H1 (cell line): ENCODE data around the gene JPH2. TPM values are rescaled to one million over a fixed set of nuclear protein-coding genes. Genes with fewer than 3 reads are reported as not detected.

Experiments
- CTCF ChIA-PET: fragments of 300-600 bp; sonication (Branson Sonifier 250); formaldehyde crosslinking; loops from one replicate; lab custom pipeline; 2021; ENCODE audit not compliant: partially characterized antibody; lab: Charles Lee
- POLR2A ChIA-PET: fragments of 300-600 bp; sonication (Branson Sonifier 250); formaldehyde crosslinking; loops from one replicate; lab custom pipeline; 2021; ENCODE audit warnings: inconsistent platforms; ENCODE audit not compliant: partially characterized antibody; lab: Charles Lee
- DNase-seq, 2 experiments: peaks; one replicate each; pipeline versions ENCODE4 v3.0.0 to v3.0.0-alpha.2; 2010 to 2022; ENCODE audit warnings: low spot score in 2 of 2, low read depth in 1 of 2, mixed read lengths in 1 of 2
- FAIRE-seq: peaks from 2 replicates; lab custom pipeline; 2011; peaks lifted over from hg19 to GRCh38; lab: Jason Lieb, UNC
- H2AFZ ChIP-seq: 2 replicates; pipeline ENCODE4 v1.8.1; 2012; ENCODE audit warnings: low read length, inconsistent platforms
- H2AK5ac ChIP-seq: 2 replicates; pipeline ENCODE4 v1.6.1; 2013; ENCODE audit warnings: low read depth, low read length
- H2BK120ac ChIP-seq: replicated peaks from 2 replicates; pipeline ENCODE3; 2013; ENCODE audit warnings: low read depth, low read length, inconsistent platforms
- H2BK12ac ChIP-seq: 2 replicates; pipeline ENCODE4 v1.6.1; 2013; ENCODE audit warnings: low read depth, low read length
- H2BK15ac ChIP-seq: 2 replicates; pipeline ENCODE4 v1.6.1; 2013; ENCODE audit warnings: low read length
- H2BK20ac ChIP-seq: 2 replicates; pipeline ENCODE4 v1.6.1; 2013; ENCODE audit warnings: low read length
- H2BK5ac ChIP-seq: 2 replicates; pipeline ENCODE4 v1.6.1; 2013; ENCODE audit warnings: low read depth, low read length
- H3K14ac ChIP-seq: 2 replicates; pipeline ENCODE4 v1.6.1; 2013; ENCODE audit warnings: inconsistent platforms; ENCODE audit not compliant: insufficient read length
- H3K18ac ChIP-seq: 2 replicates; pipeline ENCODE4 v1.6.1; 2013; ENCODE audit warnings: low read length; ENCODE audit errors: extremely low read depth
- H3K23ac ChIP-seq: 2 replicates; pipeline ENCODE4 v1.6.1; 2013; ENCODE audit warnings: inconsistent platforms; ENCODE audit not compliant: insufficient read length
- H3K23me2 ChIP-seq: 2 replicates; pipeline ENCODE4 v1.6.1; 2013; ENCODE audit warnings: low read depth, low read length
- H3K27ac ChIP-seq: 2 replicates; pipeline ENCODE4 v1.6.1; 2011; ENCODE audit warnings: low read depth, low read length, inconsistent platforms
- H3K27me3 ChIP-seq, 4 experiments: replicated peaks in 1 of 4; 1 replicate in 1 of 4; 2 replicates in 3 of 4; pipeline versions ENCODE4 v1.6.1 to v1.8.1; 2011 to 2013; ENCODE audit warnings: low read length in 3 of 4, mild to moderate bottlenecking in 3 of 4, inconsistent platforms in 2 of 4, mixed read lengths in 2 of 4, moderate library complexity in 1 of 4; ENCODE audit not compliant: control insufficient read depth in 3 of 4, insufficient read depth in 3 of 4; ENCODE audit errors: extremely low read depth in 1 of 4
- H3K36me3 ChIP-seq, 4 experiments: 2 replicates each; pipeline versions ENCODE4 v1.6.1 to v1.8.1; 2011 to 2013; ENCODE audit warnings: mild to moderate bottlenecking in 4 of 4, low read length in 3 of 4, moderate library complexity in 2 of 4, control low read depth in 1 of 4, inconsistent platforms in 1 of 4; ENCODE audit not compliant: insufficient read depth in 4 of 4, control insufficient read depth in 2 of 4
- H3K4ac ChIP-seq: replicated peaks from 2 replicates; pipeline ENCODE3; 2013; ENCODE audit warnings: low read length, low read depth, mixed read lengths, inconsistent platforms; ENCODE audit not compliant: insufficient read length
- H3K4me1 ChIP-seq, 4 experiments: replicated peaks in 1 of 4; 1 replicate in 1 of 4; 2 replicates in 3 of 4; pipeline versions ENCODE4 v1.6.1 to v1.8.1; 2011 to 2013; ENCODE audit warnings: low read length in 3 of 4, inconsistent platforms in 2 of 4, mixed read lengths in 1 of 4; ENCODE audit not compliant: insufficient read depth in 4 of 4, control insufficient read depth in 3 of 4
- H3K4me2 ChIP-seq, 2 experiments: 2 replicates each; pipeline versions ENCODE4 v1.6.1 to v1.8.1; 2011 to 2013; ENCODE audit warnings: low read depth in 2 of 2, low read length in 2 of 2, control low read depth in 1 of 2, inconsistent platforms in 1 of 2, mild to moderate bottlenecking in 1 of 2; ENCODE audit not compliant: insufficient read depth in 1 of 2
- H3K4me3 ChIP-seq, 4 experiments: fragments of 200-600, 300-600 bp in 1 of 4; sonication (generic), shearing (Covaris generic), sonication (Bioruptor Twin) in 1 of 4; 2 replicates each; pipeline versions ENCODE4 v1.5.1 to v1.8.1; 2011 to 2016; ENCODE audit warnings: low read length in 4 of 4, low read depth in 3 of 4, control low read depth in 2 of 4, inconsistent platforms in 2 of 4, mild to moderate bottlenecking in 2 of 4, mixed read lengths in 1 of 4, moderate library complexity in 1 of 4; ENCODE audit not compliant: insufficient read depth in 2 of 4; ENCODE audit errors: extremely low read depth in 1 of 4
- H3K56ac ChIP-seq: replicated peaks from 2 replicates; pipeline ENCODE3; 2013; ENCODE audit warnings: low read depth, mild to moderate bottlenecking, mixed read lengths, low read length, inconsistent platforms; ENCODE audit not compliant: insufficient read length
- H3K79me1 ChIP-seq: 2 replicates; pipeline ENCODE4 v1.6.1; 2013; ENCODE audit warnings: low read depth, low read length, control low read depth
- H3K79me2 ChIP-seq, 2 experiments: 2 replicates each; pipeline versions ENCODE4 v1.6.1 to v1.8.1; 2012 to 2013; ENCODE audit warnings: low read length in 2 of 2, mild to moderate bottlenecking in 2 of 2, inconsistent platforms in 1 of 2; ENCODE audit not compliant: insufficient read depth in 2 of 2, control insufficient read depth in 1 of 2
- H3K9ac ChIP-seq, 4 experiments: replicated peaks in 1 of 4; 1 replicate in 1 of 4; 2 replicates in 3 of 4; pipeline versions ENCODE4 v1.6.1 to v1.8.1; 2011 to 2013; ENCODE audit warnings: low read depth in 3 of 4, low read length in 3 of 4, control low read depth in 2 of 4, mild to moderate bottlenecking in 2 of 4, moderate library complexity in 2 of 4, inconsistent platforms in 1 of 4; ENCODE audit errors: extremely low read depth in 1 of 4
- H3K9me3 ChIP-seq, 2 experiments: 2 replicates each; pipeline versions ENCODE4 v1.6.1 to v1.8.1; 2012 to 2013; ENCODE audit warnings: mild to moderate bottlenecking in 2 of 2, moderate library complexity in 2 of 2, control low read depth in 1 of 2, inconsistent platforms in 1 of 2, low read depth in 1 of 2, low read length in 1 of 2, mixed read lengths in 1 of 2; ENCODE audit not compliant: insufficient read depth in 2 of 2
- H4K20me1 ChIP-seq, 2 experiments: replicated peaks in 1 of 2; 2 replicates each; pipeline versions ENCODE3 to v1.8.1; 2011 to 2013; ENCODE audit warnings: inconsistent platforms in 2 of 2, low read length in 2 of 2, mild to moderate bottlenecking in 1 of 2; ENCODE audit not compliant: insufficient read depth in 2 of 2, control insufficient read depth in 1 of 2
- H4K5ac ChIP-seq: 2 replicates; pipeline ENCODE4 v1.6.1; 2013; ENCODE audit warnings: low read length, low read depth, mixed read lengths, inconsistent platforms; ENCODE audit not compliant: insufficient read length
- H4K8ac ChIP-seq: 2 replicates; pipeline ENCODE4 v1.8.0; 2013; ENCODE audit warnings: mild to moderate bottlenecking, moderate library complexity, low read length, inconsistent platforms; ENCODE audit not compliant: insufficient read depth; ENCODE audit errors: extremely low read depth
- H4K91ac ChIP-seq: replicated peaks from 2 replicates; pipeline ENCODE3; 2013; ENCODE audit warnings: low read length, mixed read lengths, inconsistent platforms; ENCODE audit not compliant: insufficient read length
- BACH1 ChIP-seq: IDR thresholded peaks from 2 replicates; pipeline ENCODE4 v1.6.1; 2012; ENCODE audit warnings: low read length, improper control_type of control experiment
- CTBP2 ChIP-seq: IDR thresholded peaks from 2 replicates; pipeline ENCODE4 v1.7.0; 2011; ENCODE audit warnings: borderline replicate concordance, mild to moderate bottlenecking, moderate library complexity, mixed read lengths, low read length; ENCODE audit not compliant: insufficient read depth, insufficient read length
- NRF1 ChIP-seq: IDR thresholded peaks from 2 replicates; pipeline ENCODE4 v1.6.1; 2011; ENCODE audit warnings: mild to moderate bottlenecking, low read depth, low read length, improper control_type of control experiment
- SP4 ChIP-seq: IDR thresholded peaks from 2 replicates; pipeline ENCODE4 v1.6.1; 2012; ENCODE audit warnings: low read length, inconsistent platforms
- TBP ChIP-seq: IDR thresholded peaks from 2 replicates; pipeline ENCODE4 v1.6.1; 2011; ENCODE audit warnings: low read depth, low read length, improper control_type of control experiment
- WGBS, 2 experiments: shearing (Covaris generic) in 1 of 2; methylation state at CpG; one replicate each; pipeline versions ENCODE4 v1.1.6 to v1.1.7; 2013 to 2015; ENCODE audit warnings: low lambda C conversion rate in 2 of 2, mixed read lengths in 2 of 2, inconsistent platforms in 1 of 2, low coverage in 1 of 2, missing lambda C conversion rate in 1 of 2; ENCODE audit not compliant: insufficient replicate concordance in 2 of 2, insufficient coverage in 1 of 2, insufficient read length in 1 of 2; ENCODE audit errors: extremely low coverage in 1 of 2, missing lambda C conversion rate in 1 of 2; 5-methylcytosine and 5-hydroxymethylcytosine counted together
- polyA plus RNA-seq, 7 experiments: library from polyadenylated mRNA; depleted of rRNA in 3 of 7; stranded (reverse) in 5 of 7; unstranded in 2 of 7; fragments of >200 nt in 5 of 7; fragments of 200-250 nt in 2 of 7; gene quantifications; 1 replicate in 5 of 7; 2 replicates in 1 of 7; 4 replicates in 1 of 7; pipeline versions ENCODE4 v1.2.1 to v1.2.3, GENCODE V29; 2011 to 2013; ENCODE audit warnings: missing spikeins in 2 of 7, mixed read lengths in 2 of 7
- total RNA-seq: library from RNA; stranded (reverse); fragmentation: NEBNext Ultra II Directional; extraction: Animal tissue kit (Norgen Biotek cat#: 25700); gene quantifications from 2 replicates; pipeline ENCODE4 v1.2.1, GENCODE V29; 2021
- TF ChIP-seq, protein P1 (sequence below): IDR thresholded peaks from 2 replicates; pipeline ENCODE4 v1.6.1; 2011; ENCODE audit warnings: low read length, improper control_type of control experiment

The JPH2 gene
- total and polyA plus RNA-seq, 2 of the 8 experiments (the other 6 are each of a cell fraction or from before 2014, with no cell fraction given): 0.59 to 1.3 TPM

DNA sequence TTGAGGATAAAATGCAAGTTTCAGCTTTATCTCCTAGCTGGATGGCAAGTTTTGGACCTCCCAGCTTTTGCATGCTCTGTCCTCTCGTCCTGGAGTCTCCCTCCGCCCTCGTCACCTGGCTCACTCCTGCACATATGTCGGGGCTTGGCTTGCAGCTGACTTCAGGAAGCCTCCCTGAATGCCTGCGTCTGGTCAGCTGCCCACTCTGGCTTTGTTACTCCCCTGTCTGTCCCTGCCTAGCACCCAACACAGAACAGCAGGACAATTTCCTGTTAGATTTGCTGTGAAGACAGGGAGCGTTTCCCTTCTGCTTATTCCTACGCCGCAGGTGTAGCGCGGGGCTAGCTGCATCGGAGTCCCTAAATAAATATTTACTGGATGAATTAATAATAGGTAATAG lies 5.4 kb downstream of the JPH2 start:
- H3K4ac ChIP-seq: no peak overlapping the region
- H2AK5ac ChIP-seq: no peak overlapping the region
- peaks cover 0 to 4% of the 10 kb centered on the region in 2 experiments for H4K20me1 ChIP-seq
- no peak overlapping the region for H2BK15ac ChIP-seq
- H4K91ac ChIP-seq: no peak overlapping the region
- H3K27me3 ChIP-seq: no peaks in the 10 kb centered on the region
- no peak overlapping the region for H3K14ac ChIP-seq
- H3K23me2 ChIP-seq: peaks cover 5% of the 10 kb centered on the region; the same call in 1 of the 2 replicates
- no peak overlapping the region for H2BK20ac ChIP-seq
- no peaks in the 10 kb centered on the region for H3K79me1 ChIP-seq
- no peak overlapping the region for H3K23ac ChIP-seq
- no peak overlapping the region for H4K5ac ChIP-seq
- H3K36me3 ChIP-seq: no peaks in the 10 kb centered on the region
- no peak overlapping the region for H3K18ac ChIP-seq
- no peak overlapping the region for H3K4me2 ChIP-seq
- no peak overlapping the region for H3K56ac ChIP-seq
- no peak for FAIRE-seq
- no peak overlapping the region for H3K4me3 ChIP-seq
- TF ChIP-seq NRF1: no peak
- no peak for TF ChIP-seq TBP
- no peak for TF ChIP-seq CTBP2
- TF ChIP-seq, protein P1, sequence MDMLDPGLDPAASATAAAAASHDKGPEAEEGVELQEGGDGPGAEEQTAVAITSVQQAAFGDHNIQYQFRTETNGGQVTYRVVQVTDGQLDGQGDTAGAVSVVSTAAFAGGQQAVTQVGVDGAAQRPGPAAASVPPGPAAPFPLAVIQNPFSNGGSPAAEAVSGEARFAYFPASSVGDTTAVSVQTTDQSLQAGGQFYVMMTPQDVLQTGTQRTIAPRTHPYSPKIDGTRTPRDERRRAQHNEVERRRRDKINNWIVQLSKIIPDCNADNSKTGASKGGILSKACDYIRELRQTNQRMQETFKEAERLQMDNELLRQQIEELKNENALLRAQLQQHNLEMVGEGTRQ: no peak
- TF ChIP-seq BACH1: no peak
- no peak for TF ChIP-seq SP4
- no peak overlapping the region for H2BK12ac ChIP-seq
- no peaks in the 10 kb centered on the region for H3K9me3 ChIP-seq
- POLR2A ChIA-PET: interaction anchor here (1.2 to 1.5 kb wide), 4 partner anchors 15 to 64 kb away, joined by 3 to 4 read pairs (median 3); no protein-coding TSS in a partner anchor
- H2BK5ac ChIP-seq: no peak overlapping the region
- H2BK120ac ChIP-seq: no peak overlapping the region
- H3K27ac ChIP-seq: no peak overlapping the region
- H2AFZ ChIP-seq: no peak overlapping the region
- WGBS, 2 experiments: 88% methylated on average over 11 of the region's 11 CpGs; no CpG with 5 or more reads in 1 of the 2 experiments
- DNase-seq: no peak
- H3K4me1 ChIP-seq: peaks cover 0 to 11% (median 1%) of the 10 kb centered on the region in 4 experiments; a peak in 3 of 7 replicates
- H3K9ac ChIP-seq: no peak overlapping the region
- H4K8ac ChIP-seq: no peak overlapping the region
- CTCF ChIA-PET: interaction anchor here (0.8 to 17.7 kb wide), 4 partner anchors 8 to 130 kb away, joined by 3 to 512 read pairs (median 8); no protein-coding TSS in a partner anchor
- no peaks in the 10 kb centered on the region for H3K79me2 ChIP-seq
